Measurements from ENCODE around the gene KRT28. TPM values are rescaled to one million over a fixed set of nuclear protein-coding genes. Genes with fewer than 3 reads are reported as not detected.
A peak's percentile ranks its signal among the peaks of the same experiment; 100 is the strongest.

The KRT28 gene
- total and polyA plus RNA-seq, 2 donors from 2014 or later = not detected

DNA sequence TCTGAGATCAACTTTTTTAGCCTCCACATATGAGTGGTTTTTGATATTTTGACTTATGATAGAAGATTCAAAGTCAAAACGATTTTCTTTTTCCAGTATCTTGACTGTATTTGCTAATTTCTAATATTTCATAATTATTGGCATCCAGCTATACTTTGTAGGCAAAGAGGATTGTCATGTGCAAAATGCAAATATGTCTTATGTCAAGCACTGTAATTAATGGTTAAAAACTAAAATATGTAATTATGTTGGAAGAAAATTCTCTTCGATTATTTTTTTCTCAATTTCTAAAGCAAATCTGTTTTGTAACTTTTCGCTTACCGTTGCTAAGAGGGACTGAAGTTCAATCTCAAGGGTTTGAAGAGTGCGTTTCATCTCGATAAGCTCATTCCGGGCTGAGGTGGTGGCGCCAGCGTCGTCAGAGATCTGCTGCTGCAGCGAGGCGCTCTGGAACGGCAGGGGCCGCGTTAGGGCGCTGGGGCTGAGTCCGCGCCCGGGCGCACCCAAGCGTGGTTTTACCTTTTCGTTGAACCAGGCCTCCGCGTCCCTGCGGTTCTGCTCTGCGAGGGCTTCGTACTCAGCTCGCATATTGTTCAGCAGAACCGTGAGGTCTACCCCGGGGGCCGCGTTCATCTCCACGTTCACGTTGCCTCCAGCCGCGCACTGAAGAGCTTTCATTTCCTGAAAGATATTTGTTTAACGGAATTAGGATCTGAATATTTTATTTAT is 20.4 kb downstream of the KRT28 start:
- no peaks in the 10 kb centered on the region for H3K36me3 ChIP-seq (ENCODE audit: control insufficient read depth in 2 of 3, insufficient read depth in 3 of 3, low read length in 3 of 3)
- no peaks in the 10 kb centered on the region for H3K9me3 ChIP-seq (ENCODE audit: control insufficient read depth in 2 of 3, insufficient read depth in 1 of 3, low read length in 3 of 3)
- no peak overlapping the region for H3K9ac ChIP-seq (ENCODE audit: low read length in 3 of 3)
- H3K27me3 ChIP-seq (ENCODE audit: control insufficient read depth, insufficient read depth, low read length) = no peaks in the 10 kb centered on the region
- intact Hi-C loops (cut with DNase I) = no loop called here
- no peak for TF ChIP-seq CTCF (IDR thresholded peaks at IDR 0.05; ENCODE audit: borderline replicate concordance, extremely low read depth, insufficient read depth)
- no peaks in the 10 kb centered on the region for H3K4me1 ChIP-seq (ENCODE audit: control insufficient read depth in 2 of 3, insufficient read depth in 2 of 3, low read depth in 1 of 3, low read length in 3 of 3)
- DNase-seq = peak in 2 of 5 donors; percentile 31 to 36
- H3K4me3 ChIP-seq (ENCODE audit: low read length in 3 of 3) = peak overlapping the region in 1 of 3 donors; percentile 11
- no peak overlapping the region for H3K27ac ChIP-seq (ENCODE audit: low read depth in 2 of 2, low read length in 2 of 2)
- FAIRE-seq = no peak

DNA sequence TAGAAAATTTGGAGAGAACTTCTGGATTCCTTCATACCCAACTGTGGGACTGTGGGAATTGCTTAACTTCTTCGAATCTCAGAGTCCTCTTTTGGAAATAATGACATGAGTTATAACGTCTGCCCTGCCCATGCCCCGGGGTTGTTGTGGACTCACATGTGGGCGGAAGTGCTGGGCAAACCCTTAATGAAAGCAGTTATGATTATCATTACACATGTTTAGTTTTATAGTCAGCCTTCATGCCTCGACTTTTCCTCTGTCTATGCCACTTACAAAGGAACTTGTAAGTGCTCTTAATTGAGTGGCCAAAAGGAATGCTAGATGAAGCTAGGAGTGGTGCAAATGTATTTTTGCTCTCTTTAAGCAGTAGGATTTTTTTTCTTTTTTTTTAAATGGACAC is 21.3 kb downstream of the KRT28 start:
- H3K4me1 ChIP-seq (ENCODE audit: control insufficient read depth in 2 of 3, insufficient read depth in 2 of 3, low read depth in 1 of 3, low read length in 3 of 3) = no peaks in the 10 kb centered on the region
- no peak for DNase-seq
- H3K27me3 ChIP-seq (ENCODE audit: control insufficient read depth, insufficient read depth, low read length) = no peaks in the 10 kb centered on the region
- TF ChIP-seq CTCF (IDR thresholded peaks at IDR 0.05; ENCODE audit: borderline replicate concordance, extremely low read depth, insufficient read depth) = no peak
- H3K9ac ChIP-seq (ENCODE audit: low read length in 3 of 3) = no peak overlapping the region
- intact Hi-C loops (cut with DNase I) = no loop called here
- H3K4me3 ChIP-seq (ENCODE audit: low read length in 3 of 3) = no peak overlapping the region
- H3K27ac ChIP-seq (ENCODE audit: low read depth in 2 of 2, low read length in 2 of 2) = no peak overlapping the region
- H3K9me3 ChIP-seq (ENCODE audit: control insufficient read depth in 2 of 3, insufficient read depth in 1 of 3, low read length in 3 of 3) = no peaks in the 10 kb centered on the region
- FAIRE-seq = no peak
- no peaks in the 10 kb centered on the region for H3K36me3 ChIP-seq (ENCODE audit: control insufficient read depth in 2 of 3, insufficient read depth in 3 of 3, low read length in 3 of 3)

GRCh38 chr17:40777971-40778370 is 21.8 kb downstream of the KRT28 start:
- no peak for FAIRE-seq
- intact Hi-C loops (cut with DNase I) = no loop called here
- Histone ChIP-seq H3K4me1 (ENCODE audit: control insufficient read depth in 2 of 3, insufficient read depth in 2 of 3, low read depth in 1 of 3, low read length in 3 of 3) (no peaks in the 10 kb centered on the region), H3K36me3 (ENCODE audit: control insufficient read depth in 2 of 3, insufficient read depth in 3 of 3, low read length in 3 of 3) (no peaks in the 10 kb centered on the region), H3K4me3 (ENCODE audit: low read length in 3 of 3) (no peak overlapping the region), H3K27me3 (ENCODE audit: control insufficient read depth, insufficient read depth, low read length) (no peaks in the 10 kb centered on the region), H3K9me3 (ENCODE audit: control insufficient read depth in 2 of 3, insufficient read depth in 1 of 3, low read length in 3 of 3) (no peaks in the 10 kb centered on the region), H3K27ac (ENCODE audit: low read depth in 2 of 2, low read length in 2 of 2) (no peak overlapping the region), H3K9ac (ENCODE audit: low read length in 3 of 3) (no peak overlapping the region)
- no peak for TF ChIP-seq CTCF (IDR thresholded peaks at IDR 0.05; ENCODE audit: borderline replicate concordance, extremely low read depth, insufficient read depth)
- DNase-seq = no peak

GRCh38 chr17:40777459-40777858 is 22.3 kb downstream of the KRT28 start:
- intact Hi-C loops (cut with DNase I) = no loop called here
- no peaks in the 10 kb centered on the region for H3K4me1 ChIP-seq (ENCODE audit: control insufficient read depth in 2 of 3, insufficient read depth in 2 of 3, low read depth in 1 of 3, low read length in 3 of 3)
- DNase-seq (no peak), FAIRE-seq (no peak)
- no peaks in the 10 kb centered on the region for H3K9me3 ChIP-seq (ENCODE audit: control insufficient read depth in 2 of 3, insufficient read depth in 1 of 3, low read length in 3 of 3)
- H3K4me3 ChIP-seq (ENCODE audit: low read length in 3 of 3) = no peak overlapping the region
- H3K27me3 ChIP-seq (ENCODE audit: control insufficient read depth, insufficient read depth, low read length) = no peaks in the 10 kb centered on the region
- H3K9ac ChIP-seq (ENCODE audit: low read length in 3 of 3) = no peak overlapping the region
- TF ChIP-seq CTCF (IDR thresholded peaks at IDR 0.05; ENCODE audit: borderline replicate concordance, extremely low read depth, insufficient read depth) = no peak
- H3K27ac ChIP-seq (ENCODE audit: low read depth in 2 of 2, low read length in 2 of 2) = no peak overlapping the region
- no peaks in the 10 kb centered on the region for H3K36me3 ChIP-seq (ENCODE audit: control insufficient read depth in 2 of 3, insufficient read depth in 3 of 3, low read length in 3 of 3)

Data from kidney (tissue), 14 donors.